CD4-positive, alpha-beta memory T cell (primary cell): Measurements from ENCODE around the gene PEPD. TPM values are rescaled to one million over a fixed set of nuclear protein-coding genes. Genes with fewer than 3 reads are reported as not detected.
"Not testable (repeated sequence)": the region's sequence is repeated elsewhere in the genome, so short reads cannot be mapped to it uniquely, and the experiment has no call there.

ENCODE experiments used
- CTCF ChIA-PET: fragments of 350-600 bp; sonication (Branson Sonifier 250); formaldehyde crosslinking; loops from one replicate; lab custom pipeline; 2021; ENCODE audit warnings: inconsistent platforms; ENCODE audit not compliant: partially characterized antibody; lab: Charles Lee
- POLR2A ChIA-PET: fragments of 350-600 bp; sonication (Branson Sonifier 250); formaldehyde crosslinking; loops from one replicate; lab custom pipeline; 2021; ENCODE audit not compliant: partially characterized antibody; lab: Charles Lee
- DNase-seq, 5 donors: peaks; one replicate each; pipeline versions ENCODE4 v3.0.0 to v3.0.0-alpha.2; 2020 to 2022; ENCODE audit warnings: mixed read lengths in 1 of 5
- H3K27ac ChIP-seq: one replicate; pipeline ENCODE4 v1.7.0; 2013; ENCODE audit warnings: low read depth, low read length
- H3K27me3 ChIP-seq: 2 replicates; pipeline ENCODE4 v1.7.0; 2013; ENCODE audit warnings: mild to moderate bottlenecking, low read length, moderate library complexity; ENCODE audit not compliant: insufficient read depth
- H3K36me3 ChIP-seq: 2 replicates; pipeline ENCODE4 v1.7.0; 2013; ENCODE audit warnings: mild to moderate bottlenecking, low read length, moderate library complexity; ENCODE audit not compliant: insufficient read depth
- H3K4me1 ChIP-seq: 2 replicates; pipeline ENCODE4 v1.7.0; 2013; ENCODE audit warnings: mild to moderate bottlenecking, low read length, moderate library complexity; ENCODE audit not compliant: insufficient read depth
- H3K4me3 ChIP-seq, 2 donors: one replicate each; pipeline ENCODE4 v1.7.0; 2013; ENCODE audit warnings: low read length in 2 of 2, mild to moderate bottlenecking in 1 of 2
- H3K9me3 ChIP-seq, 2 donors: one replicate each; pipeline ENCODE4 v1.7.0; 2013; ENCODE audit warnings: low read length in 2 of 2, control low read depth in 1 of 2; ENCODE audit not compliant: control insufficient read depth in 1 of 2
- H3K27ac Mint-ChIP-seq, 7 donors: one replicate each; pipeline ENCODE4 v1.8.0; 2020 to 2021; ENCODE audit warnings: mixed read lengths in 7 of 7, mild to moderate bottlenecking in 6 of 7, inconsistent platforms in 3 of 7, moderate library complexity in 3 of 7
- H3K27me3 Mint-ChIP-seq, 2 donors: one replicate each; pipeline ENCODE4 v1.8.0; 2020 to 2021; ENCODE audit warnings: mixed read lengths in 2 of 2
- H3K36me3 Mint-ChIP-seq, 2 donors: one replicate each; pipeline ENCODE4 v1.8.0; 2020 to 2021; ENCODE audit warnings: mixed read lengths in 2 of 2, inconsistent platforms in 1 of 2, mild to moderate bottlenecking in 1 of 2
- H3K4me1 Mint-ChIP-seq, 4 donors: one replicate each; pipeline ENCODE4 v1.8.0; 2020 to 2021; ENCODE audit warnings: mixed read lengths in 4 of 4, mild to moderate bottlenecking in 1 of 4
- H3K4me3 Mint-ChIP-seq, 8 donors: one replicate each; pipeline ENCODE4 v1.8.0; 2020 to 2021; ENCODE audit warnings: mixed read lengths in 8 of 8, mild to moderate bottlenecking in 7 of 8, moderate library complexity in 6 of 8, inconsistent platforms in 3 of 8
- H3K9me3 Mint-ChIP-seq, 8 donors: one replicate each; pipeline ENCODE4 v1.8.0; 2020 to 2021; ENCODE audit warnings: mixed read lengths in 8 of 8, mild to moderate bottlenecking in 5 of 8, inconsistent platforms in 3 of 8, moderate library complexity in 1 of 8
- intact Hi-C: fragments of 100-400 bp; cut with micrococcal nuclease; formaldehyde crosslinking; loops from one replicate; pipeline ENCODE4 v1.15.1; 2023
- polyA plus RNA-seq, 2 donors: library from polyadenylated mRNA; unstranded; fragments of 300-500 nt; fragmentation: Illumina TruSeq; gene quantifications; one replicate each; pipeline ENCODE4 v1.2.3, GENCODE V29; 2021
- total RNA-seq, 2 experiments: library from RNA; stranded (reverse); gene quantifications; one replicate each; pipeline ENCODE4 v1.2.3, GENCODE V29; 2021

PEPD gene
- total and polyA plus RNA-seq, 4 experiments from 2014 or later = 27.6 to 213 (median 77.8) TPM

- H3K4me3 Mint-ChIP-seq = no peak overlapping the region
Measured at GRCh38 chr19:33481863-33482262, 39.7 kb downstream of the PEPD start.

DNA sequence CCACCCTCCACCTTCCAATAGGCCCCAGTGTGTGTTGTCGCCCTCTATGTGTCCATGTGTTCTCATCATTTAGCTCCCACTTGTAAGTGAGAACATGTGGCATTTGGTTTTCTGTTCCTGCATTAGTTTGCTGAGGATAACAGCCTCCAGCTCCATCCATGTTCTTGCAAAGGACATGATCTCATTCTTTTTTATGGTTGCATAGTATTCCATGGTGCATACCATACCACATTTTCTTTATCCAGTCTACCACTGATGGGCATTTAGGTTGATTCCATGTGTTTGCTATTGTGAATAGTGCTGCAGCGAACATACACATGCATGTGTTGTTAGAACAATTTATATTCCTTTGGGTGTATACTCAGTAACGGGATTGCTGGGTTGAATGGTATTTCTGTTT lies 42.0 kb downstream of the PEPD start:
- Mint-ChIP-seq H3K9me3 (peaks cover 6 to 30% (median 18%) of the 10 kb centered on the region in 8 donors), H3K36me3 (peaks cover 75 to 76% of the 10 kb centered on the region in 2 donors)
- intact Hi-C loops, H3K4me1 Mint-ChIP-seq, H3K4me3 ChIP-seq, POLR2A ChIA-PET, H3K27me3 ChIP-seq, DNase-seq, H3K4me1 ChIP-seq, H3K9me3 ChIP-seq, H3K36me3 ChIP-seq, H3K27ac ChIP-seq, H3K27ac Mint-ChIP-seq, H3K27me3 Mint-ChIP-seq, H3K4me3 Mint-ChIP-seq: not testable (repeated sequence)
- CTCF ChIA-PET = interaction anchor here (1.4 kb wide), 1 partner anchor 49 kb away, joined by 4 read pairs; no protein-coding TSS in a partner anchor

More at GRCh38 chr19:33481863-33482262, 39.7 kb downstream of the PEPD start:
- intact Hi-C loops = no loop called here
- H3K36me3 Mint-ChIP-seq = peaks cover 72 to 87% of the 10 kb centered on the region in 2 donors
- no peaks in the 10 kb centered on the region for H3K27me3 Mint-ChIP-seq
- CTCF ChIA-PET = no interaction called here
- H3K4me3 ChIP-seq = no peak overlapping the region
- H3K4me1 Mint-ChIP-seq = peaks cover 0 to 2% (median 0%) of the 10 kb centered on the region in 4 donors
- no peak overlapping the region for H3K27ac ChIP-seq
- no peak overlapping the region for H3K27ac Mint-ChIP-seq
- H3K9me3 Mint-ChIP-seq = peaks cover 6 to 30% (median 19%) of the 10 kb centered on the region in 8 donors
- H3K27me3 ChIP-seq = no peaks in the 10 kb centered on the region
- peaks cover 5% of the 10 kb centered on the region for H3K36me3 ChIP-seq
- H3K4me1 ChIP-seq = no peaks in the 10 kb centered on the region
- POLR2A ChIA-PET = no interaction called here
- peaks cover 0 to 4% of the 10 kb centered on the region in 2 donors for H3K9me3 ChIP-seq
- DNase-seq = no peak

GRCh38 chr19:33477781-33478180 lies 43.8 kb downstream of the PEPD start:
- H3K4me3 ChIP-seq = no peak overlapping the region
- peaks cover 60 to 71% of the 10 kb centered on the region in 2 donors for H3K36me3 Mint-ChIP-seq
- no peaks in the 10 kb centered on the region for H3K27me3 Mint-ChIP-seq
- CTCF ChIA-PET = no interaction called here
- H3K4me1 ChIP-seq = no peaks in the 10 kb centered on the region
- no peak overlapping the region for H3K27ac ChIP-seq
- H3K9me3 Mint-ChIP-seq = peaks cover 3 to 18% (median 6%) of the 10 kb centered on the region in 8 donors
- H3K4me3 Mint-ChIP-seq = no peak overlapping the region
- H3K27ac Mint-ChIP-seq = peak overlapping the region in 1 of 7 donors; percentile 45
- H3K27me3 ChIP-seq = no peaks in the 10 kb centered on the region
- H3K9me3 ChIP-seq = no peaks in the 10 kb centered on the region
- POLR2A ChIA-PET = no interaction called here
- H3K4me1 Mint-ChIP-seq = peaks cover 0 to 4% (median 2%) of the 10 kb centered on the region in 4 donors
- intact Hi-C loops = no loop called here
- H3K36me3 ChIP-seq = peaks cover 5% of the 10 kb centered on the region
- DNase-seq = no peak

- H3K9me3 Mint-ChIP-seq = peaks cover 0 to 14% (median 2%) of the 10 kb centered on the region in 8 donors
- ChIA-PET CTCF (no interaction called here), POLR2A (no interaction called here)
- no peaks in the 10 kb centered on the region for H3K4me1 ChIP-seq
- H3K4me3 ChIP-seq = no peak overlapping the region
- H3K27ac ChIP-seq = no peak overlapping the region
- H3K27ac Mint-ChIP-seq = peak overlapping the region in 1 of 7 donors; percentile 68
- intact Hi-C loops = no loop called here
- H3K4me1 Mint-ChIP-seq = peaks cover 0 to 5% (median 2%) of the 10 kb centered on the region in 4 donors
- DNase-seq = no peak
- H3K27me3 Mint-ChIP-seq = no peaks in the 10 kb centered on the region
- H3K27me3 ChIP-seq = no peaks in the 10 kb centered on the region
- no peak overlapping the region for H3K4me3 Mint-ChIP-seq
- no peaks in the 10 kb centered on the region for H3K9me3 ChIP-seq
- peaks cover 45 to 61% of the 10 kb centered on the region in 2 donors for H3K36me3 Mint-ChIP-seq
- peaks cover 5% of the 10 kb centered on the region for H3K36me3 ChIP-seq
Measured at GRCh38 chr19:33476151-33476707, 45.4 kb downstream of the PEPD start.

GRCh38 chr19:33473653-33474305 lies 47.8 kb downstream of the PEPD start:
- Mint-ChIP-seq H3K36me3 (peaks cover 24 to 43% of the 10 kb centered on the region in 2 donors), H3K4me1 (peaks cover 0 to 10% (median 2%) of the 10 kb centered on the region in 4 donors), H3K9me3 (peaks cover 0 to 3% (median 0%) of the 10 kb centered on the region in 8 donors), H3K4me3 (no peak overlapping the region), H3K27ac (peak overlapping the region in 2 of 7 donors; percentile 9 to 36), H3K27me3 (no peaks in the 10 kb centered on the region)
- H3K4me1 ChIP-seq = no peaks in the 10 kb centered on the region
- no peaks in the 10 kb centered on the region for H3K9me3 ChIP-seq
- no peaks in the 10 kb centered on the region for H3K27me3 ChIP-seq
- peaks cover 5% of the 10 kb centered on the region for H3K36me3 ChIP-seq
- no peak for DNase-seq
- ChIA-PET POLR2A (no interaction called here), CTCF (no interaction called here)
- intact Hi-C loops = no loop called here
- H3K4me3 ChIP-seq = no peak overlapping the region
- H3K27ac ChIP-seq = no peak overlapping the region

GRCh38 chr19:33472691-33473652 lies 48.6 kb downstream of the PEPD start:
- no peaks in the 10 kb centered on the region for H3K9me3 Mint-ChIP-seq
- peaks cover 0 to 10% (median 2%) of the 10 kb centered on the region in 4 donors for H3K4me1 Mint-ChIP-seq
- Histone ChIP-seq H3K4me3 (no peak overlapping the region), H3K27ac (no peak overlapping the region), H3K36me3 (peaks cover 2% of the 10 kb centered on the region), H3K9me3 (no peaks in the 10 kb centered on the region), H3K27me3 (no peaks in the 10 kb centered on the region), H3K4me1 (no peaks in the 10 kb centered on the region)
- ChIA-PET CTCF (no interaction called here), POLR2A (no interaction called here)
- intact Hi-C loops = no loop called here
- no peaks in the 10 kb centered on the region for H3K27me3 Mint-ChIP-seq
- peaks cover 16 to 36% of the 10 kb centered on the region in 2 donors for H3K36me3 Mint-ChIP-seq
- DNase-seq = no peak
- peak overlapping the region in 1 of 8 donors; percentile 14 for H3K4me3 Mint-ChIP-seq
- H3K27ac Mint-ChIP-seq = peak overlapping the region in 1 of 7 donors; percentile 58

DNA sequence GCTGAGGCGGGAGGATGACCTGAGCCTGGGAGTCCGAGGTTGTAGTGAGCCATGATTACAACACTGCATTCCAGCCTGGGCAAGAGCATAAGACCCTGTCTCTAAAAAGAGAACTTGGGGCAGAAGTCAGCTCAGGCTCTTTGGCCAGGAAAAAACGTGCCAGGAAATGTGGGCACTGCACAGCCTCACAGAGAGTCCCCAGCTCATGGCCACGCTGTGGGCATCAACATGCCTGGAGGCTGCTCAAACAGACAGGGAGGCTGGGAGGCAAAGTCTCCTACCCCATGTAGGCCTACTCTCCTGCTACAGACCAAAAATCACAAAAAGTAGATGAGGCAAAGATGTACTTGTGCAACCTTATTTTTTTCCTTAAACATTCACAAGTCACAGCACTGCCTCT lies 49.4 kb downstream of the PEPD start:
- Mint-ChIP-seq H3K4me1 (peaks cover 0 to 10% (median 5%) of the 10 kb centered on the region in 4 donors), H3K27me3 (no peaks in the 10 kb centered on the region), H3K36me3 (peaks cover 9 to 29% of the 10 kb centered on the region in 2 donors), H3K27ac (no peak overlapping the region), H3K9me3 (no peaks in the 10 kb centered on the region), H3K4me3 (no peak overlapping the region)
- Histone ChIP-seq H3K4me3 (no peak overlapping the region), H3K36me3 (no peaks in the 10 kb centered on the region), H3K4me1 (no peaks in the 10 kb centered on the region), H3K9me3 (no peaks in the 10 kb centered on the region), H3K27ac (no peak overlapping the region), H3K27me3 (no peaks in the 10 kb centered on the region)
- DNase-seq = no peak
- intact Hi-C loops = no loop called here
- ChIA-PET CTCF (no interaction called here), POLR2A (no interaction called here)
